Lower leg skin (tissue), 4 donors: ENCODE measurements around the gene TXNDC8. TPM values are rescaled to one million over a fixed set of nuclear protein-coding genes. Genes with fewer than 3 reads are reported as not detected.

Experiments
- DNase-seq, 2 donors: peaks; one replicate each; pipeline ENCODE4 v3.0.0-alpha.2; 2019; ENCODE audit warnings: low spot score in 2 of 2
- H3K4me3 ChIP-seq: fragments of 200-600 bp; sonication (generic); 2 replicates; pipeline ENCODE4 v1.5.1; 2017; ENCODE audit warnings: mild to moderate bottlenecking, low read depth; ENCODE audit not compliant: poor library complexity, severe bottlenecking
- CTCF ChIP-seq, 3 donors: fragments of 450-650 bp; IDR thresholded peaks; one replicate each; pipeline ENCODE4 v1.5.1; 2016; ENCODE audit warnings: antibody characterized with exemption in 3 of 3, mild to moderate bottlenecking in 3 of 3, moderate library complexity in 2 of 3
- POLR2A ChIP-seq, 2 donors: fragments of 450-650 bp; IDR thresholded peaks; one replicate each; pipeline ENCODE4 v1.6.1; 2016 to 2017; ENCODE audit warnings: antibody characterized with exemption in 2 of 2, mild to moderate bottlenecking in 1 of 2, moderate library complexity in 1 of 2
- WGBS, 2 donors: methylation state at CpG; one replicate each; pipeline ENCODE4 v1.1.5; 2018; 5-methylcytosine and 5-hydroxymethylcytosine counted together
- intact Hi-C: fragments of 100-400 bp; cut with DNase I; formaldehyde crosslinking; loops from one replicate; pipeline ENCODE4 v1.15.0; 2023; ENCODE audit warnings: low total_unique reads
- total RNA-seq, 4 donors: library from RNA; depleted of rRNA; stranded (reverse); fragments of >200 nt; gene quantifications; one replicate each; pipeline ENCODE4 v1.1.0, GENCODE V29; 2016

The TXNDC8 gene
- total RNA-seq, 4 donors from 2014 or later: not detected

- intact Hi-C loops: no loop called here
- 67 to 72% methylated on average over 2 of the region's 2 CpGs for WGBS, 2 donors
- H3K4me3 ChIP-seq: no peak overlapping the region
- no peak for TF ChIP-seq POLR2A (IDR thresholded peaks at IDR 0.05)
- TF ChIP-seq CTCF (IDR thresholded peaks at IDR 0.05): no peak
- DNase-seq: no peak
Observed at GRCh38 chr9:110298043-110298605, 39.5 kb downstream of the TXNDC8 start.

- DNase-seq: no peak
- TF ChIP-seq CTCF (IDR thresholded peaks at IDR 0.05): no peak
- TF ChIP-seq POLR2A (IDR thresholded peaks at IDR 0.05): no peak
- WGBS, 2 donors: 45 to 63% methylated on average over 1 of the region's 1 CpG
- H3K4me3 ChIP-seq: no peak overlapping the region
- intact Hi-C loops: no loop called here
Observed at GRCh38 chr9:110293248-110293647, 44.4 kb downstream of the TXNDC8 start.

- H3K4me3 ChIP-seq: no peak overlapping the region
- intact Hi-C loops: no loop called here
- TF ChIP-seq POLR2A (IDR thresholded peaks at IDR 0.05) (no peak), CTCF (IDR thresholded peaks at IDR 0.05) (no peak)
- 83 to 85% methylated on average over 28 of the region's 28 CpGs for WGBS, 2 donors
- DNase-seq: no peak
Observed at GRCh38 chr9:110291921-110292557, 45.6 kb downstream of the TXNDC8 start.

GRCh38 chr9:110290001-110290400 lies 47.7 kb downstream of the TXNDC8 start:
- WGBS, 2 donors: 48 to 65% methylated on average over 1 of the region's 1 CpG
- intact Hi-C loops: no loop called here
- TF ChIP-seq CTCF (IDR thresholded peaks at IDR 0.05) (no peak), POLR2A (IDR thresholded peaks at IDR 0.05) (no peak)
- no peak for DNase-seq
- no peak overlapping the region for H3K4me3 ChIP-seq

GRCh38 chr9:110288503-110288902 lies 49.2 kb downstream of the TXNDC8 start:
- 85 to 94% methylated on average over 4 of the region's 4 CpGs for whole genome bisulfite sequencing, 2 donors

More at GRCh38 chr9:110288503-110288902, 49.2 kb downstream of the TXNDC8 start:
- no peak overlapping the region for H3K4me3 ChIP-seq
- intact Hi-C loops: no loop called here
- DNase-seq: no peak
- TF ChIP-seq CTCF (IDR thresholded peaks at IDR 0.05): no peak
